ENCODE measurements around the gene MYNN.
A peak's percentile ranks its signal among the peaks of the same experiment; 100 is the strongest.
"Not testable (repeated sequence)": the region's sequence is repeated elsewhere in the genome, so short reads cannot be mapped to it uniquely, and the experiment has no call there.

The MYNN gene

GRCh38 chr3:169772897-169773816, at the start of gene MYNN:
Gene MYNN (plus strand): TSS chr3:169773396. CDS start chr3:169774296, 900 bp downstream.
- peak; percentile 85 for DNase-seq

GRCh38 chr3:169731857-169732256, 41.3 kb upstream of the MYNN start:
- not testable (repeated sequence) for DNase-seq

DNA sequence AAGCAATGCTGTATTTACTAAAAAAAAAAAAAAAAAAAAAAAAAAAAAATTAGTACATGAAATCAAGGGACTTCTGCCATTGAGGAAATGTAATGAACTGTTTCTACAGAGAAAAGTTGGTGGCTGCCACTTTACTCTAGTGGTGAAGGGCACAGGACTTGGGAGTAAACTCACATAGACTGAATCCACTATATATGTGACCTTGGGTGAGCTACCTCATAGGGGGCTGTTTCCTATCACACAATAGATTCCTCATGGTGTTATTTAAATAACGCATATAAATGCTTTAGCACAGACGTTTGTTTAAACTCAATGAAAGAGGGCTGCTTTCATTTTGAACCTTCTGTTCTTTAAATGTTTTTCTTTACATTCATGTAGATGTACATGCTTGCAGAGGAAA, 34.1 kb upstream of the MYNN start:
- no peak for DNase-seq

GRCh38 chr3:169744366-169745054, 28.7 kb upstream of the MYNN start:
- no peak for DNase-seq

- DNase-seq = no peak
These were observed 26.3 kb upstream of the MYNN start for GRCh38 chr3:169746924-169747323.

DNA sequence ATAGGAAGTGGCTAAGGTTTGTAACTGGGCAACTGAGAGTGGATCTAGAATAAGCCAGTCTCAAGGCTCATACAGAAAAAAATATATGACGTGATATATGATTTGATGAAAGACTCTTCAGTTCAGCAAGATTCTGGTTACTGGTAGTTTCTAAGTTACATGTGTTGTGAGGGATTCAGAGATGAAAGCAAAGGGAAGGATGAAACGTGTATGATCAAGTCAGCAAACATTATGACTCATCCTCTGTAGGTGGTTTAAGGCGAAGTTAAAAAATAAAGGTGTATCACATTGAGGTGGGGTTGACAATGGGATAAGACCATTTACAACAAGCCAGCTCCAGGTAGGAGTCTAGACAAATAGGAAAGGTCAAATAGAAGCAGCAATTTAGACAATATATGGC, 24.5 kb upstream of the MYNN start:
- no peak for DNase-seq

GRCh38 chr3:169750665-169751064, 22.5 kb upstream of the MYNN start:
- DNase-seq = no peak

DNA sequence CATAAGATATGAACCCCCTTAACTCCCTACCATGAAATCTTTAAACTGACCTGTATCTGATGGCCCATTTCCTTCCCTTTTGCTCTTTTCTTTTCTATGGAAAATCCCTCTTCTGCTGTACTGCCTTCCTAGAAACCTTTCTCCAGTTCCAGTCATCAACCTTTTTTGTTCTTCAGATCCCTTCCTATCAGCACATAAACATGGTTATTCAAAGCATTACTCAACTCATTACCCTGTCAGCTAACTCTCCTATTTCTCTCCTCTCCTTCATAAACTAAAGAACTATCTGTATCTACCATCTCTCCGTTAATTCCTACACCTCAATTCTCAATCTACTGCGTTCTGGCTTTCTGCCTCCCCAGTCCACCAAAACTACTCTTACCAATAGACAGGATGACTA, 21.3 kb upstream of the MYNN start:
- no peak for DNase-seq

GRCh38 chr3:169754711-169755110, 18.5 kb upstream of the MYNN start:
- DNase-seq = no peak

- no peak for DNase-seq
These were observed 17.7 kb upstream of the MYNN start for GRCh38 chr3:169755488-169755887.

DNA sequence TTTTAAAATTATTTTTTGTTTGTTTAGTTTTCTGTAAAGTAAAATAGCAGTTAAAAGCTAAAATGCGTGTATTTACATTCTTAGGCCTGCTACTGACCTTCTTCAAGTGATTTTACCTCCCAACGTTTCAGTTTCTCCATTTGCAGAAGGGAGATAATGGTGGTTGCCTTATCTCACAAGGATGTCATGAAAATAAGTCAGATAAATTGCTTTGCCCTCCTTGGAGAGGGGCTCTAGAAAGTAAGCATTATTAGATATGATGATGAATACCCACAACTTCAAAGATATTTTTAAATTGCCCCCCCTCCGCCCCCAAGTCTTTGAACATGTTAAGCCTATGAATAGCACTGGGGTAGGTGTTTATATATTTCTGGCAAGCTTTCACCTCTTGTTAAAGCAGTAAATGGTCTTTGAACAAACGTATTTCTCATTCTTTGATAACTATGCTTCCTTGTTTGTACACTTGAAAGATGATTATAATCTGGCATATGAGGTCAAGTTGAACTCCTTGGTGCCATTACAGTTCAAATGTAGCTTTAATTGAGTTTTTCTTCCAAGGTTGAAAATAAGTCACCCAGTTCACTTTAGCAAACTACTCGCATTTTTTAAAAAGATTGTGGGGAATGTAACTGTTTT, 14.7 kb upstream of the MYNN start:
- DNase-seq = no peak

- no peak for DNase-seq
These were observed 13.9 kb upstream of the MYNN start for GRCh38 chr3:169759256-169759655.

- DNase-seq = no peak
These were observed 12.7 kb upstream of the MYNN start for GRCh38 chr3:169760479-169760878.

DNA sequence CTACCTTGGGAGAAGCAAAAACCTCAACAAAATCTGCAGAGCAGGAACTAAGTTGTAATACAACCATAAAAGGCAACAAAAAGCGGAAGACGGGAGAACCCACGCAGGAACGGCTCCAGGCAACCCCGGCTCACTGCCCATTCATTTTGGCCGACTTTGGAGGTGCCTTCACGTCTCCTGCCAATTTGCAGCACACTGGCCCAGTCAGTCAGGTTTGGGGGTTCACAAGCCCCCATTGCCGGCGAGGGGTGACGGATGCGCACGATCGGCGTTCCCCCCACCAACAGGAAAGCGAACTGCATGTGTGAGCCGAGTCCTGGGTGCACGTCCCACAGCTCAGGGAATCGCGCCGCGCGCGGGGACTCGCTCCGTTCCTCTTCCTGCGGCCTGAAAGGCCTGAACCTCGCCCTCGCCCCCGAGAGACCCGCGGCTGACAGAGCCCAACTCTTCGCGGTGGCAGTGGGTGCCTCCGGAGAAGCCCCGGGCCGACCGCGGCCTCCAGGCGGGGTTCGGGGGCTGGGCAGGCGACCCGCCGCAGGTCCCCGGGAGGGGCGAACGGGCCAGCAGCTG, 8.8 kb upstream of the MYNN start:
- DNase-seq = no peak

DNA sequence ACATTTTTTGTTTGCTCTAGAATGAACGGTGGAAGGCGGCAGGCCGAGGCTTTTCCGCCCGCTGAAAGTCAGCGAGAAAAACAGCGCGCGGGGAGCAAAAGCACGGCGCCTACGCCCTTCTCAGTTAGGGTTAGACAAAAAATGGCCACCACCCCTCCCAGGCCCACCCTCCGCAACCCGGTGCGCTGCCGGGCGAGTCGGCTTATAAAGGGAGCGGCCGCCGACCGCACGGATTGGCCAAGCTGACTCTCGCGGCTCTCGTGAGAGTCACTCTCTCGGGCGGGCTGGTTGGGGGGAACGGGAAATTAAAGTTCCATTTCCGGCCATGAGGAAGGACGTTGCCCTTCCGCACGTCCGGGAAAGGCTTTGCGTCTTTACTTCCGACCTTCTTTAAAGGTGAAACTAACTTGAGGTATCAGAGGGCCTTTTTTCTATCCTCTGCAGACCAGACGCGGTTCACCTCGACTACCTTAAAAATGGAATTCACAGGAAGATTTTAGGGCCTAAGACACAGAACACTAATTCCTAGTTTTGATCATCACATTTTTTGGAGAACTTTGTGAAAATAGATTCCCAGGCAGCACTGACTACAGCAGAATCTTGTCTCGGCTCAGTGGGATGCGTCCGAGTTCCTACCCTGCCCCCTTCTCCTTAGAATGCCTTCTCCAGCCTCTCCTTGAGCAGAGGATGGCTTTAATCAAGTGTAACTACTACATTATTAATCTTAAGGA, 8.1 kb upstream of the MYNN start, which contains the start of gene TERC:
Gene TERC (minus strand): TSS at position 179 of the 731 bp plus-strand sequence.
- DNase-seq = peak; percentile 83

DNA sequence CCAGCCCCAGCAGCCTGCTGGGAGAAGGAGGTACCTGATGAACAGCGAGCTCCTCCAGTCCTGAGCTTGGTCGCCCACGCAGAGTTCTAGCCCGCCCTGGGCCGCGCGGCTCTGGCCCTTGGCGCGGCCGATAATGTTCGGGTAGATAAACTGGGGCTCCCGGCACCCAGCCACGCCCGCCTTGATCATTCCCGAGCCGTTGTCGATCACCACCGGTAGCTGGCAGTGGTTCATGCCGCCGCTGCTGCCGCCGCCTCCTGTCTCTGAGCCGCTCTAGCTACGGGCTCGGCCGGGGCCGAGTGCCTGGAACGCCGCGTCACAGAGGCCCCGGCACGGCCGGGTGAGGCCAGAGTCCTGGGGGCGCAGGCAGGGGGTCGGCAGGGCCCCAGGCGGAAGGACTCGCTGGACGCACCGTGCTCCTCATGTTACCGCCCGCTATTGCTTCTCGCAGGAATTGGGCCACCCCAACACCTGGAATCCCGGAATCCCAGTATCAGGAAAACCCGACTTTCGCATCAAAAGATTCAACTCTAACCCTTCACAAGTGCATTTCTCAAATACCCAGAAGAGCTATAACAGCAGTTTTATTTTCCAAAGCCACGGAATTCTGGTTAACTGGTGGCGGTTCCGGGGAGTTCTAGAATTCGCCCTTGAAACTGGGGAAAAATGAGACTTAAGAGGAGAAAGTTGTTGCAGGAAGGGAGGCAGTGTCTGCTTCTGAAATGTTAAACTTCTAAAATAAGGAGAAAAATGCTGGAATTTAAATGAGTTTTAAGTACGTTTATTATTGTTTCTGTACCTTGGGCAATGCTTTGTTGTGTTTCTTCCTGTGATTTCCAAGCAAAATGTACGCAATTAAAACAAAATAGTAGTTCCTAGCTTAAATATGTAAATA, 3.7 kb upstream of the MYNN start, which contains the start of gene ACTRT3:
Gene ACTRT3 (minus strand): TSS at position 275 of the 895 bp plus-strand sequence. CDS start 41 bp downstream, at position 234.
- peak; percentile 40 for DNase-seq

GRCh38 chr3:169771497-169772304, 1.5 kb upstream of the MYNN start:
- peak; percentile 88 for DNase-seq

DNA sequence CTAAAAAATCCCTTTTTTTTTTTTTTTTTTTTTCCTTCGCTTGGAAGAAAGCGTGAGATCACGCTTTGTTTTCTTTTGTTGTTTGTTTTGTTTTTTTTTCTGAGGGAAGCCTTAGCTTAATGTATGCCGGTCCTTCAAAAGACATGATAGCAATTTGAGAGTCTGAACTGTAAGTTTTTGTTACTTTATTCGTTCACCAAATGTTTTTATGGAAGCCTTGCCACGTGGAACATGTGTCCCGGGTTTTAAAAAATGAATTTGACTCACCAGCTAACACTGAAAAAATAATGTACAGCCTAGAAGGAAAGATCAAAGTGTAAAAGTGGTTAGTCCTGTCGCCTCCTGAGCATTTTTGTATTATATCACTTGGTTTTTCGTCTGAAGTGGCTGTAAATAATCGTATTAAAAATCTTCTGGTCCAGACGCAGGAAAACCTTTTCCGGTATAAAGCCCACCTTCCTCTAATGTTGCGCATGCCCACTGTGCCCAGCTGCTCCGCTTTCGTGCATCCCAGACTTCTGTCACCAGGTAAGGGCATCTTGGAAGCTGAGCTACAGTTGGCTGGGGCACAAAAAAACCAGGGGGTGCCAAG, 795 bp upstream of the MYNN start:
- DNase-seq = peak; percentile 80

- DNase-seq = no peak
These were observed 990 bp downstream of the MYNN start for GRCh38 chr3:169774186-169774585.

- DNase-seq = no peak
These were observed 4.6 kb downstream of the MYNN start for GRCh38 chr3:169777822-169778221.

Measured in NCI-H446 treated with DMSO at 0.1 percent for 48 hours (cell line).